ENCODE results near the gene RPS3.
"Not testable (repeated sequence)": the region's sequence is repeated elsewhere in the genome, so short reads cannot be mapped to it uniquely, and the experiment has no call there.

RPS3 gene

GRCh38 chr11:75399344-75400145 lies at the start of gene RPS3:
Gene RPS3 (plus strand): TSS chr11:75399518. CDS start chr11:75399548, 30 bp downstream.
- peak; percentile 76 to 89 for DNase-seq

- DNase-seq = no peak
These were observed 49.7 kb upstream of the RPS3 start for GRCh38 chr11:75349521-75350116.

GRCh38 chr11:75350122-75350742 lies 49.1 kb upstream of the RPS3 start:
- no peak for DNase-seq

DNA sequence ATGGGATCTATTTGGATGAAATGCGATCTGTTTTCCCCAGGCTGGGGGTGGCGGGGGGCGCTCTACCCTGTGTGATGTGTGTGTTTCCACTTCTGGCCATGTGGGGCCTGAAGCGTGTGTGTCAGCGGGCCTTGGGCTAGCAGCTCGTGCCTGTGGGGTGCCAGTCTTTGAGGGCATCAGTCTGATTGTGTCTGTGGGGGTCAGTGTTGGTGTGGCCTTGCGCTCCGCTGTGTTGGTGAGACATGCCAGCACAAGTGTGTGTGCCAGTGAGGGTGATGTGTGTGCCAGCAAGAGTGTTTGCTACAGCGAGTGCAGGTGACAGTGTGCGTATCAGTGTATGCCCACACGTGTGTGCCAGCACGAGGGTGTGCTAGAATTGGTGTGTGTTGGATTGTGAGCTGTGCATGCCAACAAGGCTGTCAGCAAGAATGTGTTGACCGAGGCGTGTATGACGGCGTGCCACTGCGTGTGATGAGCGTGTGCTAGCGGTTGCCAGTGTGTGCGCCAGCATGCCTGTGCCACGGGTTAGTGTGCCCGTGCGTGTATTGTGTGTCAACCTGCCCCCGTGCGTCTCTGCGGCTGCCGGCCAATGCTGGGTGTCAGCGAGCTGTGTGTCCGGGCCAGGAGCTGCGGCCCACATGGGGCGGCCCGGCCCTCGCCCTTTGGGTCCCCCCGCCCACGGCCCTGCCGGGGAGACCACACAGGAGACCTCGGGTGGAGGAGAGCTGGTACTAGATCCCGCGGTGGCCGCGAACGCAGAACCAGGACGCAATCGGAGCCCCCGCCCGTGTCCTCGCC lies 48.4 kb upstream of the RPS3 start:
- peak in 1 of 2 experiments; percentile 56 for DNase-seq

DNA sequence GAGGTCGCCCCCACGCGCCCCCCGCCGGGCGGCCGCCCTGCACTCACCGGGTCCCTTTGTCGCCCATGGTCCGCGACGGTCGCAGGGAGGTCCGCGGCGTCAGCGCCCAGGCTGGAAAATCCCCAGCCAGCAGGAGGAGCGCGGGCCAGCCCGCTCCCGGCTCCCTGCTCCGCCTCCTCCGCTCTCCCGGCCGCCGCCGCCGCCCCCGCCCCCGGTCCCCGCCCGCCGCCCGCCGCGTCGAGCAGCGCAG lies 47.9 kb upstream of the RPS3 start, which contains the start of gene ARRB1:
Gene ARRB1, minus strand, starts transcription at position 121 of the 250 bp plus-strand sequence. Its CDS starts 54 bp downstream, at position 67.
- DNase-seq = peak in 1 of 2 experiments; percentile 54

GRCh38 chr11:75351791-75352587 lies 47.3 kb upstream of the RPS3 start:
- DNase-seq = peak in 1 of 2 experiments; percentile 54

- DNase-seq = no peak
These were observed 46.6 kb upstream of the RPS3 start for GRCh38 chr11:75352588-75353206.

DNA sequence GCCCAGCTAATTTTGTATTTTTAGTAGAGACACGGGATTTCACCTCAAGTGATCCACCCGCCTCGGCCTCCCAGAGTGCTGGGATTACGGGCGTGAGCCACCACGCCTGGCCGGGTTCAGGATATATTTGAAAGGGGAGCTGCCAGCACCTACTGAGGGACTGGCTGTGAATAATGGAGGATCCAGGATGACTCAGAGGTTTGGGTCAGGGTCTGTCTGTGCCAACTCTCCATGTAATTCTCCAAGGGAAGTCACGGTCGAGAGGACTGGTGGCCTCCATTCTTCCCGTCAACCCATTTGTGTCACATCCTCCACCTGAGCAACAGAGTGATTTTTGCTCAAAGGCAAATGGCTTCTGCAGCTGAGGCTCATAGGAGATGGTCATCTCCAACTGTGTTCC lies 44.3 kb upstream of the RPS3 start:
- no peak for DNase-seq

DNA sequence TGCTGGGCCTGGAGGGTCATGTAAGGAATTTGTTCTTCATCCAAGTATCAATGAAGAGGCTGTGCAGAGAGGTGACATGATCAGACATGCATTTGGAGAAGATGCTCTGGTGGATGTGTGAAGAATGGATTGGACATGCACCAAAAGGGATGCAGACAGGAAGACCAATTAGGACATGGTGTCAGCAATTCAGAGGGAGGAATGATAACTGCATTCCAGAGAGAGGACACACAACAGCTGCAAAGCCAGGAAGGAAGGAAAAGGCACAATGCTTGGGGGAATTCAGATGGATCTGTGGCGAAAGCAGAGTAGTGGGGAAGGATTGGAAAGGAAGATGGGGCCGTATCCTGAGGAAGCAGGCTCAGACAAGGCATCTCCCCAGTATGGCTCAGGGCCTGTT lies 42.7 kb upstream of the RPS3 start:
- no peak for DNase-seq

GRCh38 chr11:75362285-75362684 lies 37.0 kb upstream of the RPS3 start:
- DNase-seq = not testable (repeated sequence)

DNA sequence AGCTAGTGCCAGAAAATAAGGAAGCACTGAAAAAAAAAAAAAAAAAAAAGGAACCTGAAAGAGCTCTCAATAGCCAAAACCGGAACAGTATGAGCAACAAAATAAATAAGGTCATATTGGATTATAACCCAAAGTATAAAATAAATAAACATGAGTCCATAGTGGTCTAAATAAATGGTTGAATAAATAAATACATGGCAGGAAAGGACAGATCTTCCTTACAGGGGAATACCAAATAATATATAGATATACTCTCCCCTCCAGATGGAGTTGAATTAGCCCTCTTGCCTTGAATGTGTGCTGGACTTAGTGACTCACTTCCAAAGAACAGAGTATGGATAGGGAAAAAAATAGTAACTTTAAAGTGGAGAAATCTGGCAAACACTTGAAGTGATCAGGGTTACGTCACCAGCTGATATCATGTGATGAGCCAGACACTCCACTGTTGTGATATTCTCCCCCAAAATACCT lies 33.6 kb upstream of the RPS3 start:
- DNase-seq = no peak

DNA sequence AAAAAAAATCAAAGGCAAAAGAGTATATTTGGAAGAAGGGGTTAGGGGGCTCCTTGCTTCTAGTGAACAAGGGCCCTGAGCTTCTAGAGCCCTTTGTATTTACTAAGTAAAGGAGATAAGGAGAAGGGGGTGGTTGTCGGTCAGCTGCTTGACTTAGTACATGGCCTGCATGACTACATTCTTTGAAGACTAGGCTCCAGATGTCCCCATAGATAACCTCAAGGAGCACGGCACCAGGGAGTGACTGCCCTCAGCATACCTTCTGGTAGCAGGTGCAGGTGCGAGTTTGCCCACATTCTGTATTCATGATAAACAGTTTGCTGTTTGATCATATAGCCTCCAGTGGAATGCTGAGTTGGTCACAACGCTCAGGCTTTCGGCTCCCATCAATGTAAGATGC lies 32.5 kb upstream of the RPS3 start:
- DNase-seq = not testable (repeated sequence)

DNA sequence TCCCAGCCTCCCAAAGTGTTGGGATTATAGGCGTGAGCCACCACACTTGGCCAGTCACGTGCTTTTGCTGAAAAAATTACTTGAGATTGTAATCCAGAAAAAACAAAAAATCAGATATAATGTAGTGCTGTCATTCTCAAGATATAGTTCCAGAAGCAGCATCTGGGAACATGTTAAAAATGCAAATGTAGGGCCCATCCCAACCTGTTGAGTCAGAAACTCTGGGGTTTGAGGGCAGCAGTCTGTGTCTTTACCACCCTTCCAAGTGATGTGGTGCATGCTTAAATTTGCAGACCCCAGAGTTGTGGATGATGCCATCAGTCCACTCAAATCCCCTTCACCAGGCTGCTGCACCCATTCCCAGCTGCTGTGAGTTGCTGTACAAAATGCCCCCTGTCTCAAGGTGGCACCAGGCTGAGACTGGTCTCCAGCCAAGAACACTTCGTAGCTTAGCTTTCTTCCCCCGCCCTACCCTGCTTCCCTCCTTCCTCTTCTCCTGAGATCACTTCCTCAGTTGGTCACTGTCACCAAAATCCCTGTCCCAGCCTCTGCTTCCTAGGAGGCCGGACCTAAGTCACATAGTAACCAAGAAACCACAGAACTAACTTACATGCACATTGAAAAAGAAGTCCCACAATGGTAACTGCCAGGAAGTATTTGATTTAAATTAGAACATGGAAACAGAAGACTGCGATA lies 29.6 kb upstream of the RPS3 start:
- DNase-seq = no peak

DNA sequence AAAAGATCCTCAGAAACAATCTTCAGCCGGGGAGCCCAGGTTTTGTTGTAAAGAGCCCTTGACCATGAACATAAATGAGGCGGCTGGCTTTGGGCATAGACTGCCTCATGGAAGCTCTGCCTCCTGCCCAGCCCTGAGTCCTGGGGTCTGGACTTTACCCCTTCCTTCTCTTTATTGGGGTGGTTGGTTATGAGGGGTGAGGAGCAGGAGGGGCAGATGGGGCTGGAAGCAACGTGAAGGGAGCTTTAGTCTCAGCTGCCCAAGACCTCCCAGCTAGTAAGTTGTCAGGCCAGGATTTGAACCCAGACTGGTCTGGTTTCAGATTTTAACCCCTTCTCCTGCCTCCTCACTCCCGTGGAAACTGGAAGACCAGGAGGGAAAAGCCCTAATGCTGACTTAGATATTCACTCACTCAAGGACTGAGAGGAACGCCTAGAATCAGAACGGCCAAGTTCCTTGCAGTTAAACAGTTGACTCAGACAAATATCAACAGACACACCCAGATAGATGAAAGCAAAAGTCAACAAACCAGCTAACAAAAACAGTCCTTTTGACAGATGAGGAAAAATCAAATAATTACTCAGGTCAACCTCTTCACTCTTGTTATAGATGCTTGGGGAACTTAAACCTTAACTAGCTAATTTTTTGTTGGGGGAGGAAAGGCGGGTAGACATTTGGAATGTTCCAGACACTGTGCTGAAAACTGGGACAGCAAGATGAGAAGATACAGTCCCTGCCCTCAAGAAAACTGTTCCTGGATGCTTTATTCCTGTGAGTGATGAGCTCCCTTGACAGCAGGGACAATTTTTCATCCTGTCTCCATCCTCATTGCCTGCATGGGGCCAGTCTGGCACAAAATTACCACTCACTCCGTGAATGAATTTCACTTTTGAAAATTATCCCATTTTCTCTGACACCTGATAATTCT lies 27.1 kb upstream of the RPS3 start:
- no peak for DNase-seq

DNA sequence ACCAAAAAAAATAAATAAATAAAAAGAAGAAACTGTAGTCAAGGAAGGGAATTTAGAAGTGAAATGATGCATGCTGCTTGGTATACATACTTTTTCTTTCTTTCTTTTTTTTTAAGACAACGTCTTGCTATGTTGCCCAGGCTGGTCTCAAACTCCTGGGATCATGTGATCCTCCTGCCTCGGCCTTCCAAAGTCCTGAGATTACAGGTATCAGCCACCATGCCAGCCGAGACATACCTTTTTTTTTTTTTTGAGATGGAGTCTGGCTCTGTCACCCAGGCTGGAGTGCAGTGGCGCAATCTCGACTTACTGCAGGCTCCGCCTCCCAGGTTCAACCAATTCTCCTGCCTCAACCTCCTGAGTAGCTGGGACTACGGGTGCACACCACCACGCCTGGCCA lies 26.1 kb upstream of the RPS3 start:
- no peak for DNase-seq

GRCh38 chr11:75374646-75375045 lies 24.7 kb upstream of the RPS3 start:
- DNase-seq = no peak

- no peak for DNase-seq
These were observed 23.7 kb upstream of the RPS3 start for GRCh38 chr11:75375626-75376025.

DNA sequence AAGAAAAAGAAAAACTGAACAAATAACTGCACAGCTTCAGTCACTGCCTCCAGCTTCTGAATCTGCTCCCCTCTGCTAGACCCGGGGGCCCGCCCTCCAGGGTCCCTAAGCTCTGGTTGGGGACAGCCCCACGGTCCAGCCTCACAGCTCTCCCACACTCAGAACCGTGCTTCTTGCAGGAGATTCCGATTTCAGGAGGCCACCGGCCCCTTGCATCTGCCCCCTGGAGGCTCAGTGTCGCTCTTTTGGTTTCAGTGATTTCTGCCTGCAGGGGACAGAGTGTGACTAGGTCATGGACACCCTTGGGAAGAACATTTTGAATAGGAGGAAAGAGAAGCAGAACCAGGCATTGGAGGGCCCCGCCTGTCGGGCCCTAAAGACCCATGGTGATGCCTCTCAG lies 23.1 kb upstream of the RPS3 start:
- DNase-seq = no peak

GRCh38 chr11:75378776-75379175 lies 20.5 kb upstream of the RPS3 start:
- DNase-seq = not testable (repeated sequence)

DNA sequence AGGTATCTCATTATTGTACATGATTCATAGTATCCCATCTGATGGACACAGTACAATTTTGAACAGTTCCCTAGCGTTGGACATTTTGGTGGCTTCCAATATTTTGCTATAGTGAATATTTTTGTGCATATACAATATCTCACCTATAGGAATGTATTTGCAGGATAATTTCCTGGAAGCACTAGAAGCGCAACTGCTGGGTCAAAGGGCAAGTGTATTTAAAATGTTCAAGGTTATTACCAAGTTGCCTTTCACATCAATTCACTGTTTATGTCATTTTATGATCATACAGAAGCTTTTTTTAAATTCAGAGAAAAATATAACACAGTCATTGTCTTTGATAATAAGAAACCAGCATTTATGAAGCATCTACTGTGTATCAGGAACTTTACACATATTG lies 19.1 kb upstream of the RPS3 start:
- DNase-seq = no peak
